ENCODE measurements around the gene SCFD2. TPM values are rescaled to one million over a fixed set of nuclear protein-coding genes. Genes with fewer than 3 reads are reported as not detected.

Gene SCFD2
- total and polyA plus RNA-seq, 9 donors: 5.1 to 42.1 (median 13.5) TPM

DNA sequence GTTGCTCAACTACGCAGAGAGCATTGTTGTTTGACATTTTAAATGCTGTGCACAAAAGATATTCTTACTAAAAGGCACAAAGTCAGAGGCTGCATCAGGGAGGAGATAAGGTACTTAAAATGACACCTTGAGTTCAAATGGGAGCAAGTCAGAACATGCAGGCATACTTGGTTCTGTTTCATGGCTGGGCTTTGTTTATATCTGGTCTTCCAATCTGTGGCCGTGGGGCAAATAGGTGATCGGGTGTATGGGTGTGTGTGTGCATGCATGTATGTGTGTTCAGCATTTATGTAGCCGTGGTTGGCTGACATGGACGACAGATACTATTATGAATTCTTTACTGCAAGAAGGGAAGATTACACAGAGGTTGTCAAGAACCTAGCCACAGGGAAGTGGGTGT, 397.6 kb downstream of the SCFD2 start:
- H3K4me3 ChIP-seq: no peak overlapping the region
- intact Hi-C loops (cut with DNase I): loop anchor here in 1 of 4 donors (5.0 kb wide), 1 partner anchor 1126 kb away; the partner anchor contains the start of gene DCUN1D4
- peaks cover 2% of the 10 kb centered on the region for H3K4me1 ChIP-seq (ENCODE audit: insufficient read depth)
- no peaks in the 10 kb centered on the region for H3K9me3 ChIP-seq
- DNase-seq: no peak
- no peak overlapping the region for H3K27ac ChIP-seq
- H3K36me3 ChIP-seq: no peaks in the 10 kb centered on the region
- no peaks in the 10 kb centered on the region for H3K27me3 ChIP-seq
- TF ChIP-seq EP300 (IDR thresholded peaks at IDR 0.05) (no peak), CTCF (IDR thresholded peaks at IDR 0.05) (no peak), POLR2A (IDR thresholded peaks at IDR 0.05) (no peak)
- WGBS, 3 donors: 86 to 95% (median 94%) methylated on average over 5 of the region's 5 CpGs

GRCh38 chr4:52966781-52967180, 399.1 kb downstream of the SCFD2 start:
- no peak overlapping the region for H3K4me3 ChIP-seq
- intact Hi-C loops (cut with DNase I): loop anchor here in 1 of 4 donors (5.0 kb wide), 1 partner anchor 1124 kb away; the partner anchor contains the start of gene DCUN1D4
- no peak for DNase-seq
- H3K27ac ChIP-seq: no peak overlapping the region
- no peaks in the 10 kb centered on the region for H3K36me3 ChIP-seq
- no peak for TF ChIP-seq CTCF (IDR thresholded peaks at IDR 0.05)
- peaks cover 6% of the 10 kb centered on the region for H3K4me1 ChIP-seq (ENCODE audit: insufficient read depth)
- no peaks in the 10 kb centered on the region for H3K27me3 ChIP-seq
- no peaks in the 10 kb centered on the region for H3K9me3 ChIP-seq

- no peaks in the 10 kb centered on the region for H3K27me3 ChIP-seq
- TF ChIP-seq EP300 (IDR thresholded peaks at IDR 0.05): no peak
- TF ChIP-seq POLR2A (IDR thresholded peaks at IDR 0.05): no peak
- no peak for TF ChIP-seq CTCF (IDR thresholded peaks at IDR 0.05)
- peaks cover 9% of the 10 kb centered on the region for H3K4me1 ChIP-seq (ENCODE audit: insufficient read depth)
- H3K4me3 ChIP-seq: no peak overlapping the region
- 92 to 98% (median 97%) methylated on average over 5 of the region's 5 CpGs for WGBS, 3 donors
- H3K27ac ChIP-seq: no peak overlapping the region
- no peaks in the 10 kb centered on the region for H3K36me3 ChIP-seq
- no peaks in the 10 kb centered on the region for H3K9me3 ChIP-seq
- intact Hi-C loops (cut with DNase I): loop anchor here in 1 of 4 donors (5.0 kb wide), 1 partner anchor 1124 kb away; the partner anchor contains the start of gene DCUN1D4
- no peak for DNase-seq
These were observed 399.7 kb downstream of the SCFD2 start for GRCh38 chr4:52966172-52966571.

- no peaks in the 10 kb centered on the region for H3K36me3 ChIP-seq
- H3K4me1 ChIP-seq (ENCODE audit: insufficient read depth): peaks cover 12% of the 10 kb centered on the region
- H3K9me3 ChIP-seq: no peaks in the 10 kb centered on the region
- no peak overlapping the region for H3K4me3 ChIP-seq
- H3K27ac ChIP-seq: no peak overlapping the region
- no peak for DNase-seq
- intact Hi-C loops (cut with DNase I): loop anchor here in 1 of 4 donors (5.0 kb wide), 1 partner anchor 1122 kb away; the partner anchor contains the start of gene DCUN1D4
- H3K27me3 ChIP-seq: no peaks in the 10 kb centered on the region
- WGBS, 3 donors: 96 to 99% (median 96%) methylated on average over 4 of the region's 4 CpGs
- no peak for TF ChIP-seq POLR2A (IDR thresholded peaks at IDR 0.05)
- TF ChIP-seq CTCF (IDR thresholded peaks at IDR 0.05): no peak
- TF ChIP-seq EP300 (IDR thresholded peaks at IDR 0.05): no peak
These were observed 401.2 kb downstream of the SCFD2 start for GRCh38 chr4:52964561-52965101.

All from ovary (tissue), 9 donors.